ENCODE measurements around the gene GBP4.
A peak's percentile ranks its signal among the peaks of the same experiment; 100 is the strongest.
"Not testable (repeated sequence)": the region's sequence is repeated elsewhere in the genome, so short reads cannot be mapped to it uniquely, and the experiment has no call there.

The GBP4 gene, protein sequence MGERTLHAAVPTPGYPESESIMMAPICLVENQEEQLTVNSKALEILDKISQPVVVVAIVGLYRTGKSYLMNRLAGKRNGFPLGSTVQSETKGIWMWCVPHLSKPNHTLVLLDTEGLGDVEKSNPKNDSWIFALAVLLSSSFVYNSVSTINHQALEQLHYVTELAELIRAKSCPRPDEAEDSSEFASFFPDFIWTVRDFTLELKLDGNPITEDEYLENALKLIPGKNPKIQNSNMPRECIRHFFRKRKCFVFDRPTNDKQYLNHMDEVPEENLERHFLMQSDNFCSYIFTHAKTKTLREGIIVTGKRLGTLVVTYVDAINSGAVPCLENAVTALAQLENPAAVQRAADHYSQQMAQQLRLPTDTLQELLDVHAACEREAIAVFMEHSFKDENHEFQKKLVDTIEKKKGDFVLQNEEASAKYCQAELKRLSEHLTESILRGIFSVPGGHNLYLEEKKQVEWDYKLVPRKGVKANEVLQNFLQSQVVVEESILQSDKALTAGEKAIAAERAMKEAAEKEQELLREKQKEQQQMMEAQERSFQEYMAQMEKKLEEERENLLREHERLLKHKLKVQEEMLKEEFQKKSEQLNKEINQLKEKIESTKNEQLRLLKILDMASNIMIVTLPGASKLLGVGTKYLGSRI

GRCh38 chr1:89198491-89199072, at the start of gene GBP4:
Gene GBP4 (minus strand): TSS chr1:89198942. CDS start chr1:89198834, 108 bp downstream.
- peak; percentile 67 for DNase-seq

GRCh38 chr1:89243046-89243445, 44.3 kb upstream of the GBP4 start:
- DNase-seq, result no peak

DNA sequence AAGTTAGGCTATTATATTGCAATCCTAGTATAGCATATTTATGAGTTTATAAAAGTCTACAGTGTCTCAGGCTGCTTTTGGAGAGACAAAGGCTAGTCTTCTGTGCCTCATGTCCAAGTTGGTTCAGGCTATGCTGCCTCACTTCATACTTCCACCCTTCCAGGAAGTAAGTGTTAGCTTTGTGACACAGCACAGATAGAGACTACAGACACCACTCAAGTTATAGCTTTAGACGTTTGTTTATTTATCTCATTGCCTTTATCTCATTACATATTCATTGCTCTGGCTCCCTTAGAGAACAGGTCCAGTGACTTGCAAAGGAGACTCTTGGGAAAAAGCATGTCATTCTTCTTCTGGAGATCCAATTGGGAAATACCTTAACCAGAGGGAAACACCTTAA, 22.6 kb upstream of the GBP4 start:
- no peak for DNase-seq

GRCh38 chr1:89219851-89220250, 21.1 kb upstream of the GBP4 start:
- DNase-seq, result not testable (repeated sequence)

- not testable (repeated sequence) for DNase-seq
These were observed 20.2 kb upstream of the GBP4 start for GRCh38 chr1:89218941-89219340.

DNA sequence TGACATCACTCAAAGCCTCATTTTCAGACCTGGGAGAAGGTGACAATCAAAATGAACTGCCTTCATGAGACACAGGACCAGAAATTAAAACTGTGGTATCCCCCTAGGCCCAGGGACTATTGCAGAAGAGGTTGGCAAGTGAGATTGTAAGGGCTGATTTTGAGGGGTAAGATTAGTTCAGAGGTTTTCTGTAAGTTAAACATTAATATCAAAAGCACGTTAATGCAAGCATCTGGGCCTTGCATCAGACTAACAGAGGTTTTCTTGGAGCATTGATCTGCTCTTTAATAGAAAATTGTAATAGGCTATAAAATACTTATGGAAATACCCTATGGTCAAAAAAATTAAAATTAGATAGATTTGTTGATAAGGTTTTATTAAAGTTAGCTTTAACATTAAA, 14.6 kb upstream of the GBP4 start:
- no peak for DNase-seq

DNA sequence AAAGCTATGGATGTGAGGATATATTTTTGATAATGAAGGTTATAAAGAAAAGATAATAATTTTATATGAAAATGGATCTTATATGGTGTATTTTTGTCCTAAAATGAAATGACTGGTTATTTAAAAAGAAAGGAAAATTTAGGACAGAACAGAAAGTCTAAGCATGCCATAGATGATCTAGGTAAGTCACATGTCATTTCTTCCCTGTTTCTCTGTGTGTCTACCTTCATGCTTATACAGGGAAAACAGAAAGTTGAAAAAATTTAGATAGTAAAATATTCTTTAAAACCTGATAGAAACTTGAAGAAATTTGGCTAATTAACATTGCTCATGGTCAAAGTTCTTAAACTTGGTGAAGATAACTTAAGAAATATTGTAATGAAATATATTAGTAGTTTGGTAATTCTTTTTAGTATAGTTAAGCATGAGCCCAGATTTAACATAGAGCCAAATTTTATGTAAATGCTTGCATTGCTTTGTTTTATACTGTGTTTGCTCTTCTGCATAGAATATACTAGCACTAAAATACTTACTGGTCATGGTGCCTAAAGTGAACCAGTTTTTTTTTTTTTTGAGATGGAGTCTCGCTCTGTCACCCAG, 12.4 kb upstream of the GBP4 start:
- DNase-seq, result no peak

- DNase-seq, result no peak
These were observed 7.6 kb upstream of the GBP4 start for GRCh38 chr1:89206373-89206772.

DNA sequence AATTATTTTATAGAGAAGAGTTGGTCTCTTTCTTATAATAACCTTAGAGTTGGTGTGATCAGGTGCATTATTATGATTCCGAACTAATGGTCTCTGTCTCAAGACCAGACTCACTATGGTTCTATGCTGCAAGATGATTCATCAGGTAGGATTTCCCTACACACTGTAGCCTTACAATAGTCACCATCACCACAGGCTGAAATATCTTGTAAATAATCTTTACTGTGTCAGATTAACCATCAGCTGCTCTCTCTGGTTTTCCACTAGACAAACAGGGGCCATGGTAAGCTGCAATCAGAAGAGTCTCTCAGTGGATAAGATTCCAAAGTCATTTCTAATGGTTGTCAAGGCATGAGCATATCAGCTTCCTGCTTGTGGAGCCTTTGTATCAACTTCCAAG, 4.4 kb upstream of the GBP4 start:
- DNase-seq, result no peak

DNA sequence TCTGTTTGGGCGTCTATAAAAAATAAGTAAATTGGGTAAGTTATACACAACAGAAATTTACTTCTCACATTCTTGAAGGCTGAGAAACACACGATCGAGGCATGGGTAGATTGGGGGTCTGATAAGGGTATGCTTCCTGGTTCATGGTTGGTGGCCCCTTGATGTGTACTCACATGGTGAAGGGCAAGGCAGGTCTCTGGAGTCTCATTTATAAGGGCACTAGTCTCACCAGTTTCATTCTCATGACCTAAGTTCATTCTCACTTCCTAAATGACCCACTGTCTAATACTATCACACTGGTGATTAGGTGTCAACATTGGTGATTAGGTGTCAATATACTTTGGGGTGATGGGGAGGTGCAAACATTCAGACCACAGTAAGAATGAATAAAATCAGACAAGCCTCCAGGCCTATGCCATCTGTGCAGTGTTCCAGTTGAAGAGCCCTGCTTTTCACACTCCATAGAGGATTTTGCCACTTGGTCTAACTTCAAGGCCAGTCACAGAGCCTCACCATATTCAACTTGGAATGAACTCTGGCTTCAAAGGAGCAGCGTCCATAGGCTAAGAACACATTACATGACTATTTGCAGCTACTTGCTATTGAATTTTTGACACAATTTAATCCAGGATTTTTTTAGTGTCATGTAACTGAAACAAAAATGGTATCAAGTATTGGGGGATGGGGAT, 2.5 kb upstream of the GBP4 start:
- DNase-seq, result no peak

DNA sequence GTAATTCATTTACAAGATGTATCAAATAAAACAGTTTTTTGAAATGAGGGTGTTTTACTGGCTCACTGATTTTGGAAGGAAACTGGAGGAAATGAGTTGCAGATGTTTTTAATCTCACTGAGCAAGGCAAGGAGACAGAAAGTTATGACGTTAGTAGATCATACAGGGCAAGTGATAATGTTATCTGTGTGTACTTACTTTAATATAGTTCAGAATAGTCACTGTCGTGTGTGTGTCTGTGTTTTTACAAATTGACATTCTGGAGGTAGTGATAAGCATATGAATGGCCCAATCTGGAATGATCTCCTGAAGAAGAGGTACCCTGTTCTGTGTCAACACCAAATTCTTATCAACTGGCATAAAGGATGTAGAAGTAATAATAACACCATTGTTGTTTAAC, 1.9 kb upstream of the GBP4 start:
- DNase-seq, result no peak

DNA sequence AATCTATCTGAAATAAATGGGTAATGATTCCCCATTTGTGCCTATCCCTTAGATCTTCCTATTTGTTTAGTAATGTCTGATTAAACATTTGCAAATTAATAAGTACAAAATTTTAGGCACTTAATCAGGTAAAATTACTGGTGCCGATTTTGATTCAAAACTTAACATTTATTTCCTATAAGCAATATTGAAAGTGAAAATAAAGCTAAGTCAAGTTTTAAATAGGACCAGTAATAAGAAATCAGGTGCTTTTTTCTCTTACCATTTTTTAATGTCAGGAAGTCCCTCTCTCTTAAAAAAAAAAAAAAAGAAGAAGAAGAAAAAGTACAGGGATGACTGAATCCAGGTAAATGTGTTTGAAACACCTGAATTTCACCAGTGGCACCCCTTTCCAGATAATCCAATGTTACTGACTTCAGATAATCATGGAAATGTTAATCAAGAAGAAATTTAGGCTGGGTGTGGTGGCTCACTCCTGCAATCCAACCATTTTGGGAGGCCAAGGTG, 836 bp upstream of the GBP4 start:
- DNase-seq, result no peak

GRCh38 chr1:89198081-89198480, 661 bp downstream of the GBP4 start:
- no peak for DNase-seq

GRCh38 chr1:89195476-89195875, 3.3 kb downstream of the GBP4 start:
- no peak for DNase-seq

- DNase-seq, result no peak
These were observed 7.4 kb downstream of the GBP4 start for GRCh38 chr1:89191314-89191713.

GRCh38 chr1:89190017-89190416, 8.7 kb downstream of the GBP4 start:
- DNase-seq, result no peak

DNA sequence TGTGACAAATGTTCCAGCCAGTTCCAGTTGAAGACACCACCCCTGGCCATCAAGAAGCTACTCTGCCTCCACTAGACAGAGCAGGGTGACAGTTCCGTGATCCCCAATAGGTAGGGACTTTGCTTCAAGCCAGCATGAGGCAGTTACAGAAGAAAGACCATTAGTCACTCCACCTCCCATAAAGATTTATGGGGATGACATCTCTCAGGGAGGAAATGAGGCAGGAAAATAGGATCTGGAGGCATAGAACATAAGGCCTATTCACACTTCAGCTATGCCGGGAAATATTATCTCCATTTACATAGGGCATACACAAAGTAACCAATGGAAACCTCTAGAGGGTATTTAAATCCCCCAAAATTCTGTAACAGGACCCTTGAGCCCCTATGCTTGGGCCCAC, 19.4 kb downstream of the GBP4 start:
- DNase-seq, result no peak

DNA sequence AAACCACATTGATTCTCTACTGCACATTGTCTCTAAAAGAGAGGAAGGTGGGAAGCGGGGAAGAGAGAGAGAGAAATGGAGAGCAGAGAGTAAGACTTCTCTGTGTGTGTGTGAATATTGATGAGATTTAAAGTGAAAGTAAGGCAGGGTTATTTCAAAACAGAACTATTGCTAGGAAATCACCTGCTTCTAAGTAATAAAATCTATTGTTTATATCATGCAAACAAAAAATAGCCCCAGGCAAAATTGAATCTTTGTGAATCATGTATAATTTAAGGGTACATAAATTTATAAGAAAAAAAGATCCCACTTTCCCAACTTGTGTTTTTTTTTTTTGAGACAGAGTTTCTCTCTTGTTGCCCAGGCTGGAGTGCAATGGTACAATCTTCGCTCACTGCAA, 21.8 kb downstream of the GBP4 start:
- DNase-seq, result no peak

DNA sequence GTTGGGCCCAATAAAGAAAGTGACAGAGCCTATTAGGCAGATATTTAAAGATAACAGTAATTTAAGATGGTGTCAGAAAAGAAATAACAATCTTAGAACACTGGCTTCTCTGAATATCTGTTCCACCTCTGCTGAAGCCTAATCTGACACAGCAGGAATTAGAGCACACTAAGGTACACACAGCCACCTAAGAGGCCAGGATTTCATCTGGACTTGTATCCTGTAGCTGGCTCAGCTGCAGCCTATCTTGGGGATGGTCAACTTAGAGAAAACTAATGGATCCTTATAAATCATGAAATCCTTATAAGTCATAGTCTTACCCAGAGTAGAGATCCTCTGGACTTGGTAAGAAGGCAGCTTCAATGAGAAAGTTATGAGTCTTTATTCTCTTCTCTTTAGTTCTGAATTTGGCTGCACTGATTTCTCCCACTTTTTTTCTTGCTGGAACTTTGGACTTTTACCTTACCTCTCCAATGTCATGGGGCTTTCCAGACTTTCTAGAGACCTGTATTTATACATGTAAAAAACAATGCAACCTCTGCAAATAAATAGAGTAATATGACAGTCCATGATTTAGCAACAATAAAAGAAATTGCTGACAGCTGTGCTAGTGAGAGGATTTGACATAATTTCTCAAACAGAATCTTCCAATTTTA, 23.0 kb downstream of the GBP4 start, which contains the start of gene GBP7:
Gene GBP7, minus strand, starts transcription at position 403 of the 656 bp plus-strand sequence. CDS start 4,068 bp downstream, outside the sequence.
- no peak for DNase-seq

DNA sequence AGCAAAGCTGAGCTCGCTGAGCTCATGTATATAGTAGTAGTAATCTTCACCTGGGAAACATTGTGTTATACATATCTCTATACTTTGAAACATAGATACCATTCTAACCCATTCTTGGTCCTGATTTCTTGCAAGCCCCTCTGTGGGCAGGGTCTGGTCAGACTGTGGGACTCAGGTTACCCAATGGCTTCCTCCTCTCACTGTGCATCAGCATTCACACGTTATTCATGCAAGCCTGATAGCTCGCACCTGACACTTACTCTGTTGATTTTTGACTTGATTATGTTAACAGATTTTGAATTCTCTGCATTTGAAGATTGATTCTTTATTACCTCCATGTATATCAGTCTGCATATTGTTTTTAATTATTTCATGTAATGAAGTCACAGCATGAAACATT, 24.3 kb downstream of the GBP4 start:
- DNase-seq, result no peak

DNA sequence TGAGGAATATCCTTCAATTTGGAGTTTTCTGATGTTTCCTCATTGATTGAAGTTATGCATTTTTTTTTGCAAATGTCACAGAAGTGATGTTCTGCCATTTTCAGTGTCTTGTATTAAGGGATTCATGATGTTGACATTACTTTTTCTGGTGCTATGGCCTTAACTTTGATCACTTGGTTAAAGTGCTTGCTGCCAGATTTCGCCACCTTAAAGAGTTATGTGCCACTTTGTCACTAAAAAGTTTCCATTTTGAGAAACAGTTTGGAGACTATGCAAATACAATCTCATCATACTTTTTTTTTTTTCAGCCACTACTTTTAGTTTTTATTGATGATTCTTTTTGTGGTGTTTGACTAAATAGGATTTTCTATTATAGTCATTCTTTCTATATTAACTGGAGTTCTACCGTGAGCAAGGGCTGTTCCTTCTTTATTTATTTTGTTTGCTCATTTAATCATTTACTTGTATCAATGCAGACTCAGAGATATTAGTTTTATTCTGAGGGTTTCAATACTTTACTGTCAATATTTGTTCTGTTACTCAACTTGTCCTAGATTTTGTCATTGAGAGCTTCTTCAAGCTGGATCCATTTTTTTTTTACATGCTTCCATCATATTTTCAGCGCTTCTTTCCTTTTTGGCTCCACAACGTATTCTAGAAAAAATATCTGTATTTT, 26.1 kb downstream of the GBP4 start:
- DNase-seq, result no peak

DNA sequence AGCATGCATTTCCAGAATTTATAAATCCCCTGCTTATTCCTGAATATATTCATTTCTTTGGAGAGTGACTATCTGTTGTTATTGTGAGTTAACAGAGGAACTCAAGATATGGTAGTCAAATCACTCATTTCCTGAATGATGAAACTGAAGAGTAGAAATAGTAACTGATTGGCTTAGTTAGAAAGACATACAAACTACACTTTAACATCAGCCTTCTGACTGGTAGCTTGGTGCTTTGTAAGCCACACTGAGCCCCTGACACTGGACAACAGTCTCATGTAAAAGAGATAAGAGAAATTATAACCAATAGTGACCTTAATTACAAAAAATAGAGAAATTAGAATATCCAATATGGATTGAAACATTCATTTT, 27.7 kb downstream of the GBP4 start:
- no peak for DNase-seq
